ENCODE data around the gene ANKS1B. TPM values are rescaled to one million over a fixed set of nuclear protein-coding genes. Genes with fewer than 3 reads are reported as not detected.
A peak's percentile ranks its signal among the peaks of the same experiment; 100 is the strongest.

The ANKS1B gene
- polyA plus RNA-seq, 3 donors, result 3.9 to 5.2 (median 4.6) TPM

DNA sequence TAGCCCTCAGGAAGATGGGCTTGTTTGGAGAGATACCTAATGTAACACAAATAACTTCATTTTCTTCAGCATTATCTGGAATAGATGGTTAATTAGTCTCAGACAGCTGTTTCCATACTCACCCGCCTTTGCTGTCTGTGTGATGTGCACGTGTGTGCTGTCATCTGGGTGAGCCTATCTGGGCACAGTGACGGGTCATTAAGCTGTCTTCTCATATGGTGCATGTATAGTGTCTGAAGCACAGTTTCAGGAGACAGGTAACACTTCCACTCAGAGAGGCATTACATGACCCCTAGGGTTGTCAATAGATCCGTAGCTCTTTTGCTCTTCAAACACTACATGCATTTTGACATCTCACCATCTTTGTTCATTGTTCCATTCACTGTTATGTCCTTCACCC is 846.3 kb downstream of the ANKS1B start:
- DNase-seq (ENCODE audit: extremely low read depth in 1 of 11, low read depth in 9 of 11, low spot score in 4 of 11), result peak in 2 of 11 donors; percentile 13 to 18

- DNase-seq (ENCODE audit: extremely low read depth in 1 of 11, low read depth in 9 of 11, low spot score in 4 of 11), result no peak
Measured at GRCh38 chr12:99137124-99137855, 847.4 kb downstream of the ANKS1B start.

GRCh38 chr12:99136516-99136915 is 848.2 kb downstream of the ANKS1B start:
- DNase-seq (ENCODE audit: extremely low read depth in 1 of 11, low read depth in 9 of 11, low spot score in 4 of 11), result no peak

DNA sequence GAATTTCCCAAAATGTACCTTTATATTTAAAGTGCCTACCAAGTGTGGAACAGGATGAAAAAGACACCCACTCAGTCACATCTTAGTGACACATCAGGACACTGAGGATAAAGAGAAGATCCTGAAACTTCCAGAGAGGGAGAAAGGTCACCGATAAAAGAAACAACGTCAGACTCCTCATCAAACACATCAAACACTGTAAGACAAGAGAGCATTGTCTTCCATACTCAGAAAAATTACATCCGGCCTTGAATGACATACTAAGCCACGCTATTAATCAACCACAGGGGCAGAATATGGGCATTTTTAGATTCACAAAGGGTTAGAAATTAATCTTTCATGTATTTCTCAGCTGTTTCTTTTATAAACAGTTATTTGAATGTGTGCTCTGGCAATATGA is 849.4 kb downstream of the ANKS1B start:
- DNase-seq (ENCODE audit: extremely low read depth in 1 of 11, low read depth in 9 of 11, low spot score in 4 of 11), result no peak

DNA sequence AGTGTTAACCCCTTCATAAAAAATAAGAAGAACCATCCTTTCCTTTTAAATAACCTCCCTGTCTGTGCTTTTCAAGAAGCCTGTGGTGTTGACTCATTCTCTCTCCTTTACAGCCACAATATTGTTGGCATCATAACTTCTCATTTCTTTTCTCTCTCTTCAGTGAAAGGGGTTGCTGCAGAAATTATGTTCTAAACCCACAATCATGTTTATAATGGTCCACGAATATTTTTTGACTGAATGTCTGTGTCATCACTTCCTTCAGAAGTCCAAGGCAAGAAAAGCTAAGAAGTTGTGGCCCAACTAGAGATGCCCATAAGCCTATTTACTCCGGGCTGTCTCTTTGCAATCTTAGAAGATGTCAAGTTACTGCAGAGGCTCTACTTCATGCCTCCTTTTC is 851.3 kb downstream of the ANKS1B start:
- DNase-seq (ENCODE audit: extremely low read depth in 1 of 11, low read depth in 9 of 11, low spot score in 4 of 11), result no peak

- DNase-seq (ENCODE audit: extremely low read depth in 1 of 11, low read depth in 9 of 11, low spot score in 4 of 11), result no peak
Measured at GRCh38 chr12:99131751-99132199, 853.0 kb downstream of the ANKS1B start.

- DNase-seq (ENCODE audit: extremely low read depth in 1 of 11, low read depth in 9 of 11, low spot score in 4 of 11), result no peak
Measured at GRCh38 chr12:99130808-99131553, 853.8 kb downstream of the ANKS1B start.

DNA sequence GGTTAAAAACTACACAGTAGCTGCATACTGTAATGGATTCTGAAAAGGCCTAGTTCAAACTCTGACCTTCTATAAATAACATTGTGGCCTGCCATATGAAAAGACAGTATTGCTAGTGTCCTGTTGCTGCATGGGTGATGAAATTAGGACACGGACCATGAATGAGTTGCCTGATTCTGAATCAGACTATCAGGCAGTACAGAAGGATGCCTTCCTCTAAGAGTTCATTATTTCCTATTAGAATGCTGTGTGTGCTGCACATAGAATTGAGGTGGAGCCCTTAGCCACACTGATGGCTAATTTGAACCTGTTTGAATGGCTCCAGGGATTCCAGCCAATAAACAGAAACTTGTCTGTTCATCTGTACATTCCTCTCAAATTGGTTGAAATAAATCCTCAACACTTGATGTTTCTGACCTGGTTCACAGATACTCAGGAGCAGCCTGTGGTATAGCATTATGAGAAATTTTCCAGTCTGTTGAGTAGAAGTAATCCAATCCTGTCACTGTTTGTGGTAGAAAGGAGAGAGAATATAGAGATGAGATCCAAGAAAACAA is 856.4 kb downstream of the ANKS1B start:
- DNase-seq (ENCODE audit: extremely low read depth in 1 of 11, low read depth in 9 of 11, low spot score in 4 of 11), result no peak

- DNase-seq (ENCODE audit: extremely low read depth in 1 of 11, low read depth in 9 of 11, low spot score in 4 of 11), result no peak
Measured at GRCh38 chr12:99122959-99123358, 861.8 kb downstream of the ANKS1B start.

DNA sequence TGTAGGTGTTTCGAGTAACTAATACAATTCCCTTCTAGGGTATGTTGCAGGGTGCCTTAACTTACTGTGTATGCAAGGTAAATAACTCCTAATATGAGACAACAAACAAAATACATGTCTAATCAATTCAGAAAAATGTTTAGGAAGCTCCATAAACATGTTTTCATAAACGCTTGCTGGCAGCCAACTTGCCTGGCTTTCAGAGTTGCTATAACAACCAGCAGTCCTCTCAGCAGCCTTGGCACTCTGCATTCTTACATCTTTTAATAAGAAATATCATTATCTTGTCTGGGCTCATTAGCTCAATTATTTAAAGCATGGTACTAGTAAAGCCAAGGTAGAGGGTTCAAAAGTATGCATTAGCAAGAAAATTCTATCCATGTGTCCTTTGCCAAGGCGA is 862.2 kb downstream of the ANKS1B start:
- DNase-seq (ENCODE audit: extremely low read depth in 1 of 11, low read depth in 9 of 11, low spot score in 4 of 11), result no peak

DNA sequence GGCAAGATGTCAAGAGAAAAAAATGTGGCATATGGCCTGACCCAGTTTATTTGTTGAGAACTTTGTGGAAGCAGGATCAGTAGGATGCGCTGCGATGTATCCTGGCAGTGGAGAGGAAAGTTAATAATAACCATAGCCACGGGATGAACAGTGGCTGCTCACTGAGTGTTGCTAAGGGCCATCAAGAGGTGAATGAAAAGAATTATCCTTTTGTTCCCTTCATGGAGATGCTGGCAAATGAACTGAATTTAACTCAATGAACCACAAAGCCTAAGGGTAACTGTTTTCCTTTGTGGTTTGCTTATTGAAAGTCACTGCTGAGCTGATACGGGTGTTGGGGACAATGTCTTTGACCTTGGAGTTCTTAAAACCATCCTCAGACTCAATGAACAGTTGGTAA is 863.2 kb downstream of the ANKS1B start:
- DNase-seq (ENCODE audit: extremely low read depth in 1 of 11, low read depth in 9 of 11, low spot score in 4 of 11), result no peak

DNA sequence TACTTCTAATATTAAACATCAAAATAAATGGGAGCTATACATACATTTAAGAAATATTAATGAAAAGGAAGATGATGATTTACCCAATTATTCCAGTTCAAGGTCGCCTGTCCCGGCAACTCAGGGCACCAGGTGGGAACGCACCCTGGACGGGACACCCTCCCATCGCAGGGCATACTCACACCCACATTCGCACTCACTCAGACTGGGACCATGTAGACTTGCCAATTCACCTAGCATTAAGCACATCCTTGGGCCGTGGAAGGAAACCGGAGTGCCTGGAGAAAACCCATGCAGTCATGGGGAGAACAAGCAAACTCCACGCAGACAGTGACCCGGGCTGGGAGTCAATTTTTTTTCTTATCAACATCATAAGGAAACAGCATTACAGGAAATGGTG is 864.8 kb downstream of the ANKS1B start:
- DNase-seq (ENCODE audit: extremely low read depth in 1 of 11, low read depth in 9 of 11, low spot score in 4 of 11), result no peak

GRCh38 chr12:99119449-99119848 is 865.3 kb downstream of the ANKS1B start:
- DNase-seq (ENCODE audit: extremely low read depth in 1 of 11, low read depth in 9 of 11, low spot score in 4 of 11), result no peak

DNA sequence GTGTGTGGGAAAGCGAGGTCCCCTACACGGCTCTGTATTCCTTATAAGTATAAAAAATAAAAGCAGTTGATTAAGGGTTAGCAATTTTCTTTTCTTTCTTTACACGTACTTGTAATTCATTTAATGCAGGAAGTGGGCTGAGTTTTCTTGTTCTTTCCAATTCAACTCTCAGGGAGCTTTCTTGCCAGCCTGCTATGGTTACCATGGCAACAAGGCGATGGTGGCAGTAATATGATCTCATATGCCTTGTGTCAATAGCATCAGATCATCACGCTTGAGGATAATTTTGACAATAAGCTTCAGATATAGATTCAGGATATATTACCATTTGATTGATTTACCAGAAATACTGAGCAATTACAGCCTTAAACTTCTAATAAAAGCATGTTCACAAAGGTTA is 873.1 kb downstream of the ANKS1B start:
- no peak for DNase-seq (ENCODE audit: extremely low read depth in 1 of 11, low read depth in 9 of 11, low spot score in 4 of 11)

DNA sequence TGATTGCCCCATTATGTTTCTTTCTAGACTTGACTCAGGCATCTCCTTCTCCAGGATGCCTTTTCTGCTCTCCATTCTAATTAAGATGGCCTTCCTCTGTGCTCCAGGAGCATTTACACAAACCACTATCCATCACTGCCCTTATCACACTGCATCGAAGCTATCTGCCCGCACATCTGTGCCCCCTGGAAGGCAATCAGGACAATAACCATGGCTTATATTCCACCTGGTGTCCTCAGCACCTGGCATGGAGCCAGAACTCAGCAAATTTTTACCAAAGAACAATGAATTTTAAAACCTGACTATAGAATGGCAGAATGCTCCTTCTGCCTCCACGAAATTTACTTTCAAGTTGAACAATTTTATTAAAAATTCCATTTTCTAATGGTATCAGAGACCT is 873.9 kb downstream of the ANKS1B start:
- DNase-seq (ENCODE audit: extremely low read depth in 1 of 11, low read depth in 9 of 11, low spot score in 4 of 11), result no peak

DNA sequence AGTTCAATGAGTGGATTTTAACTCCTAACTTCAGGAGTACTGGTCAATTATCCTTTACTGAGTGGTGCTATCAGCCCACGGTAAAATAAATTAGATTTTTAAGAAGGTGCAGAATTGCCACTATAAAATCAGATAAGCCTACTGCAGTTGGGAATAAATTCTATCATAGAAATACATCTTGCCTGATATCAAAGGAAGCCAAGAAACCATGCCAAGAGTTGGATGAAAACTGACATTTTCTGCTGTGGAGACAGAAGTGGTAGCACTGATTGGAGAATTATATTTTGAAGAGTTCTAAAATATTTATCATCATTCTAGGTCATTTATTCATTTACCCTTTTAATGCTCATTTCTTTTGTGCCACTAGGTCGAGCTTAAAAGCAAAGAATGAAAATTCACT is 874.5 kb downstream of the ANKS1B start:
- DNase-seq (ENCODE audit: extremely low read depth in 1 of 11, low read depth in 9 of 11, low spot score in 4 of 11), result no peak

DNA sequence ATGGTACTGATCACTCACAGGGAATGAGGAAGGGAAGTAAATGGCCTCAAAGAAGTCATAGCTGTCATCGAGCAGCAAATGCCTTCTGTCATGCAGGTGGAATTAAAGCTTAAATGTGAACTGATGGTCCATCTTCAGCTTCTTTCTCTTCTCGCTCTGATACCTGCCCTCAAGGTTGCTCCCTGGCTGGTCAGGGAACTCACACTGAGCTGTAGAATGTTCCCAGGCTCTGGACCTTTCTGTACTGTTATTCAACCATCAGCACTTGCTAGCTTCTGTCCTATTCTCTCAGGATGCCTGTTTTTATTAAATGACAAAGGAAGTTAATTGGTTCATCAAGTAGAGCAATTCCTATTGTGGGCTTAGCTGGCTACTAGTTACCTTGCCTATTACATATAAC is 875.8 kb downstream of the ANKS1B start:
- no peak for DNase-seq (ENCODE audit: extremely low read depth in 1 of 11, low read depth in 9 of 11, low spot score in 4 of 11)

GRCh38 chr12:99099786-99100185 is 885.0 kb downstream of the ANKS1B start:
- DNase-seq (ENCODE audit: extremely low read depth in 1 of 11, low read depth in 9 of 11, low spot score in 4 of 11), result no peak

DNA sequence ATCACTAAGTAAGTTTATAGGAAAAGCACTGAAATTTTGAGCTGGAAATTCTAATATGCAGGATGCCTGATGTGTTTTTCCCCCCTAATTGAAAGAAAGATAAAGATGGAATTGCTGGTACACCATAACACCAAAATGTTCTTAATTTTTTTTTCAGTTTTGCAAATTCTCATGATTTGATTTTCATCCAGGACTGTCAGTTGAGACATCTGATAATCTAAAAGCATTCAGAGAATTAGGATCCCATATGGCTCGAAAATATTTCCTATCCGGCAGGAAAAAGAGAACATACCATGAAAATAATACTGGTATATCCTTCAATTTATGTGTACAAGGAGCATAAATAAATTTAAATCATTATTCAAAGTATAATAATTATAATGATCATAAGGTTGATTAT is 887.6 kb downstream of the ANKS1B start:
- no peak for DNase-seq (ENCODE audit: extremely low read depth in 1 of 11, low read depth in 9 of 11, low spot score in 4 of 11)

GRCh38 chr12:99093166-99093565 is 891.6 kb downstream of the ANKS1B start:
- no peak for DNase-seq (ENCODE audit: extremely low read depth in 1 of 11, low read depth in 9 of 11, low spot score in 4 of 11)

Measured in renal cortex interstitium (tissue), 11 donors.